ENCODE measurements around the gene PCOLCE2. TPM values are rescaled to one million over a fixed set of nuclear protein-coding genes. Genes with fewer than 3 reads are reported as not detected.

PCOLCE2 gene
- total RNA-seq, 1 experiment from 2014 or later = not detected

GRCh38 chr3:142778541-142778940 lies 110.3 kb downstream of the PCOLCE2 start:
- DNase-seq = no peak
- Histone ChIP-seq H3K9me2 (replicated peaks; ENCODE audit: insufficient read depth, low read length) (no peaks in the 10 kb centered on the region), H3K36me3 (ENCODE audit: insufficient read depth, low read length) (no peaks in the 10 kb centered on the region), H3K9me3 (ENCODE audit: low read length) (no peaks in the 10 kb centered on the region), H3K4me1 (ENCODE audit: low read length) (no peaks in the 10 kb centered on the region), H3K79me2 (ENCODE audit: low read length) (no peaks in the 10 kb centered on the region), H3K4me2 (ENCODE audit: low read depth, low read length, poor library complexity, severe bottlenecking) (no peak overlapping the region), H2AFZ (ENCODE audit: low read length) (no peak overlapping the region), H3K27me3 (ENCODE audit: low read length) (no peaks in the 10 kb centered on the region), H4K20me1 (ENCODE audit: insufficient read depth, low read depth, low read length) (no peaks in the 10 kb centered on the region), H3K4me3 (ENCODE audit: low read length) (no peak overlapping the region), H3K27ac (ENCODE audit: low read length) (no peak overlapping the region), H3K9ac (ENCODE audit: low read length) (no peak overlapping the region)

GRCh38 chr3:142777927-142778326 lies 111.0 kb downstream of the PCOLCE2 start:
- H3K9me3 ChIP-seq (ENCODE audit: low read length) = no peaks in the 10 kb centered on the region
- H3K4me1 ChIP-seq (ENCODE audit: low read length) = no peaks in the 10 kb centered on the region
- no peak overlapping the region for H3K9ac ChIP-seq (ENCODE audit: low read length)
- no peaks in the 10 kb centered on the region for H4K20me1 ChIP-seq (ENCODE audit: insufficient read depth, low read depth, low read length)
- H3K27ac ChIP-seq (ENCODE audit: low read length) = no peak overlapping the region
- H2AFZ ChIP-seq (ENCODE audit: low read length) = no peak overlapping the region
- no peak for DNase-seq
- H3K36me3 ChIP-seq (ENCODE audit: insufficient read depth, low read length) = no peaks in the 10 kb centered on the region
- no peaks in the 10 kb centered on the region for H3K27me3 ChIP-seq (ENCODE audit: low read length)
- H3K4me3 ChIP-seq (ENCODE audit: low read length) = no peak overlapping the region
- H3K4me2 ChIP-seq (ENCODE audit: low read depth, low read length, poor library complexity, severe bottlenecking) = no peak overlapping the region
- no peaks in the 10 kb centered on the region for H3K79me2 ChIP-seq (ENCODE audit: low read length)
- no peaks in the 10 kb centered on the region for H3K9me2 ChIP-seq (replicated peaks; ENCODE audit: insufficient read depth, low read length)

- no peaks in the 10 kb centered on the region for H3K27me3 ChIP-seq (ENCODE audit: low read length)
- H3K4me3 ChIP-seq (ENCODE audit: low read length) = no peak overlapping the region
- no peak overlapping the region for H3K27ac ChIP-seq (ENCODE audit: low read length)
- no peaks in the 10 kb centered on the region for H3K9me2 ChIP-seq (replicated peaks; ENCODE audit: insufficient read depth, low read length)
- no peaks in the 10 kb centered on the region for H3K79me2 ChIP-seq (ENCODE audit: low read length)
- H3K36me3 ChIP-seq (ENCODE audit: insufficient read depth, low read length) = no peaks in the 10 kb centered on the region
- no peak for DNase-seq
- H3K4me2 ChIP-seq (ENCODE audit: low read depth, low read length, poor library complexity, severe bottlenecking) = no peak overlapping the region
- H3K9me3 ChIP-seq (ENCODE audit: low read length) = no peaks in the 10 kb centered on the region
- no peak overlapping the region for H3K9ac ChIP-seq (ENCODE audit: low read length)
- H2AFZ ChIP-seq (ENCODE audit: low read length) = no peak overlapping the region
- no peaks in the 10 kb centered on the region for H4K20me1 ChIP-seq (ENCODE audit: insufficient read depth, low read depth, low read length)
- H3K4me1 ChIP-seq (ENCODE audit: low read length) = no peaks in the 10 kb centered on the region
These were observed 120.5 kb downstream of the PCOLCE2 start for GRCh38 chr3:142768338-142768737.

Small RNA genes lying within 50 kb of the gene (small RNA-seq; reads per million reads assigned to genes)
- gene RNU7-47P = not detected

Other genes starting within 250 kb of the PCOLCE2 start
- gene TRPC1, start 165.0 kb downstream of the PCOLCE2 start, total RNA-seq (2014; rRNA removed; shearing (Covaris generic); ENCODE audit: low replicate concordance) = 0.14 and 0.75 TPM in 2 replicates
- gene PAQR9, start 74.6 kb upstream of the PCOLCE2 start, total RNA-seq (2014; rRNA removed; shearing (Covaris generic); ENCODE audit: low replicate concordance) = not detected in 2 replicates
- gene U2SURP, start 112.5 kb upstream of the PCOLCE2 start, total RNA-seq (2014; rRNA removed; shearing (Covaris generic); ENCODE audit: low replicate concordance) = 69.4 and 135 TPM in 2 replicates
- gene CHST2, start 230.7 kb upstream of the PCOLCE2 start, total RNA-seq (2014; rRNA removed; shearing (Covaris generic); ENCODE audit: low replicate concordance) = 14.3 and 23.8 TPM in 2 replicates